Mesenteric fat pad (tissue), 1 donor: ENCODE results near the gene ZNF518B. TPM values are rescaled to one million over a fixed set of nuclear protein-coding genes. Genes with fewer than 3 reads are reported as not detected.

ENCODE experiments used
- total RNA-seq: library from RNA; stranded (reverse); fragmentation: NEBNext Ultra II Directional; extraction: Animal tissue kit (Norgen Biotek cat#: 25700); gene quantifications from one replicate; pipeline ENCODE4 v1.2.1, GENCODE V29; 2021
- donor health status: DM: yes; HTN: yes; CAD: no.

ZNF518B gene
- total RNA-seq, 1 donor from 2014 or later = 23.5 TPM

Other genes starting within 250 kb of the ZNF518B start
- not detected for gene CLNK, start 227.3 kb upstream of the ZNF518B start, total RNA-seq